Stimulated activated CD8-positive, alpha-beta memory T cell treated with anti-CD3 and anti-CD28 coated beads, Interleukin-7, amount 100 ng/mL, for 1 hour (primary cell): ENCODE data around the gene GNAT1.

Experiments used
- DNase-seq, 2 donors: peaks; one replicate each; pipeline ENCODE4 v3.0.0-alpha.2; 2020; ENCODE audit warnings: low read depth in 2 of 2

The GNAT1 gene

GRCh38 chr3:50177346-50177745 lies 14.1 kb upstream of the GNAT1 start:
- DNase-seq = no peak

GRCh38 chr3:50179710-50180109 lies 11.7 kb upstream of the GNAT1 start:
- DNase-seq = no peak

DNA sequence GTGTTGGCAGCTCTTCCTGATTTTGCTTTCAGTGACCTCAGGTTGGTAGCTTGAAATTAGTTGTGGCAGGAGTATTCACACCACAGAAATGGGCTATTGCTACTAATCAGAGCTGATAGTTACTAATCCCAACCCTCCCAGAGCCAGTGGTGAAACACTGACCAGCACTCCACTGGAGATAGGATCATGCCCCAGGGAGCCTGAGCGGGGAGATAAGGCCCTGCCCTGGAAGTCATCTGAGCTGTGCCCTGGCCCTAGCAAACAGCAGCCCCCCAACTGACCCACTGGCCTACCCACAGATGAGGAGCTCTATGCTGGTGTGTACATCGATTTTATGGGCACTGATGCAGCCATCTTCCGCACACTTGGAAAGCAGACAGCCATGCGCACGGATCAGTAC lies 9.4 kb upstream of the GNAT1 start:
- no peak for DNase-seq

GRCh38 chr3:50182533-50183099 lies 8.8 kb upstream of the GNAT1 start:
- no peak for DNase-seq

- no peak for DNase-seq
Observed at GRCh38 chr3:50183755-50184154, 7.7 kb upstream of the GNAT1 start.

DNA sequence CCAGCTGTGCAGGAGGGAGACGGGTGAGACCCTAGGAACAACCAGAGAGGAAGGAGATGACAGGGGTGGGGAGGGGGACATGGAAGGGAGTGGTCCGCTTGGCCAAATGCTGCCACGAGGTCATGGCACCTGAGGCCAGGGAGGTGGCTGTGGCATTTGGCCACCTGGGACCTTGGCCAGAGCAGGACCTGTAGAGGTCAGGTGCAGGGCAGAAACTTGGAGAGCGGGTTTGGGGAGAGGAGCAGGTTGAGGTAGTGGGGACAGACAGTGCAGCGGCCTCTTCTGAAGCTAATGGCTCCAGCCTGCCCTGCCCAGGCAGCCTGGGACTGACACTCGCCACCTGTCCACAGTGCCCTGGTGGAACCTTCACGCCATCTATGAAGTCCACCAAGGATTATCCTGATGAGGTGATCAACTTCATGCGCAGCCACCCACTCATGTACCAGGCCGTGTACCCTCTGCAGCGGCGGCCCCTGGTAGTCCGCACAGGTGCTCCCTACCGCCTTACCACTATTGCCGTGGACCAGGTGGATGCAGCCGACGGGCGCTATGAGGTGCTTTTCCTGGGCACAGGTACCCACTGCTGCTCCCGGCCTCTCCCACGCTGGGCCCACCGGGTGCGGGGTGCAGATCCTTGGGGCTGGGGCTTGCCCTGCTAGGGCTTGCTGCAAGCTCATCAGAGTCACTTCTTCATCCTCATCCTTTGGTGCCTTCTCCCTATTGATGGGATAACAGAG lies 7.0 kb upstream of the GNAT1 start:
- no peak for DNase-seq

- no peak for DNase-seq
Observed at GRCh38 chr3:50185230-50185629, 6.2 kb upstream of the GNAT1 start.

DNA sequence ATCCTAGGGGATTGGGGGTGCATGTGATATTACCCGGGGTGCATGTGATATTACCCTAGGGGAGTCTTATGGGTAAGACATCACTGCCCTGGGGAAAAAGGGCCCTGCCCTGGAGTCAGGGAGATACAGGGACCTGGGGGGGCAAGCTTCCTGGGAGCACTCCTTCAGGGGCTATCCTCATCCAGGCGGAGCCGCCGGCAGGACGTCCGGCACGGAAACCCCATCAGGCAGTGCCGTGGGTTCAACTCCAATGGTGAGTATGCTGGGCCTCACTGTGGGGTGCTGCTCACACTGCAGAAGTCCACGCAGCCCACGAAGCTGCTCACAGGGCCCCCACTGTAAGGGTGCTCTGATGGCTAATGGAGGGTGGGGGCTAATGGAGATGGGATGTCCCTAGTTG lies 5.3 kb upstream of the GNAT1 start:
- DNase-seq = no peak

- no peak for DNase-seq
Observed at GRCh38 chr3:50187750-50188149, 3.7 kb upstream of the GNAT1 start.

DNA sequence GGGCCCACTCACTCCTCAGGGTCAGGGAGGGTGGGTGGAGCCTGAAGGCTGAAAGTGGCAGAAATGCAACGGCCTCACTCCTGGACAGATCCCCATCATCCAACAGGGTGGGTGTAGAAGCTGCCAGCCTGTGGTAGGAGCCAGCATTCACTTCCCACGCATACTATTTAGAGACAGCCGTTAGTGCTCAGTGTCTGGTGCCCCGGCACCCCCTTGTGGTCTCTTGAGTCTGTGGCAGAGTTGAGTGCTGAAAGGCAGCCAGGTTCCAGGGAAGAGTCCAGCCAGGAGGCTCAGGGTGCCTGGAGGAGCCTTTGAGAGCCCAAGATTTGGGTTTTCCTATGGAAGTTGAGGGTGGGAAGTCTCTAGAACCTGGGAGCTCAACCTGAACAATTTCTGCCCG lies 2.1 kb upstream of the GNAT1 start:
- no peak for DNase-seq

DNA sequence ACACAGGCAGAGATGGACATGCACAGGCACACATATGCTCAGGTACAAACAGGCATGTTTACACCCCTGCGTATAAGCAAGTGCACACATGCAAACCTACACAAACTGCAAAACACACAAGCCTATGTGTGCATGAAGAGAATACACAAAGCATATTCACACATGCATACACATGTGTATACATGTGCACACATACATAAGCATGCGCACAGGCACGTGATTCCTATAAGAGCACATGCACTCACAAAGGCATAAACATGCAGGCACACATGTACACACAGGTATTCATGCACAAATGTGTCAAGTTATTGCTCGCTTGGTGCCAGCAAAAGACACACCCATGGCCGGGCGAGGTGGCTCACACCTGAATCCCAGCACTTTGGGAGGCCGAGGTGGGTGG lies 1.4 kb upstream of the GNAT1 start:
- DNase-seq = no peak

GRCh38 chr3:50192124-50192523 lies 714 bp downstream of the GNAT1 start:
- no peak for DNase-seq

GRCh38 chr3:50192689-50193141 lies 1.3 kb downstream of the GNAT1 start:
- DNase-seq = peak; percentile 73 to 74

- no peak for DNase-seq
Observed at GRCh38 chr3:50193286-50193685, 1.9 kb downstream of the GNAT1 start.

DNA sequence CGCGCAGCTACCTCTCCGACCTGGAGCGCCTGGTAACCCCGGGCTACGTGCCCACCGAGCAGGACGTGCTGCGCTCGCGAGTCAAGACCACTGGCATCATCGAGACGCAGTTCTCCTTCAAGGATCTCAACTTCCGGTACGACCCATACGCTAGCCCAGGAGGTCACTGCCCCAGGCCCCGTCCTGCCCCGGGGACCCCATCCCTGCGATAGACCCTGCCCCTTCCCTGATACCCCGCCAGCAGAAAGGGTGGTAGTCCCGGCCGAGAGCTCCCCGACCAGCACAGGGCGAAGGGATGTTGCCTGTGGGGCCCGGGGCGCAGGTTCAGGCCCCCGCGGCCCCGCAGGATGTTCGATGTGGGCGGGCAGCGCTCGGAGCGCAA lies 2.3 kb downstream of the GNAT1 start:
- DNase-seq = no peak

DNA sequence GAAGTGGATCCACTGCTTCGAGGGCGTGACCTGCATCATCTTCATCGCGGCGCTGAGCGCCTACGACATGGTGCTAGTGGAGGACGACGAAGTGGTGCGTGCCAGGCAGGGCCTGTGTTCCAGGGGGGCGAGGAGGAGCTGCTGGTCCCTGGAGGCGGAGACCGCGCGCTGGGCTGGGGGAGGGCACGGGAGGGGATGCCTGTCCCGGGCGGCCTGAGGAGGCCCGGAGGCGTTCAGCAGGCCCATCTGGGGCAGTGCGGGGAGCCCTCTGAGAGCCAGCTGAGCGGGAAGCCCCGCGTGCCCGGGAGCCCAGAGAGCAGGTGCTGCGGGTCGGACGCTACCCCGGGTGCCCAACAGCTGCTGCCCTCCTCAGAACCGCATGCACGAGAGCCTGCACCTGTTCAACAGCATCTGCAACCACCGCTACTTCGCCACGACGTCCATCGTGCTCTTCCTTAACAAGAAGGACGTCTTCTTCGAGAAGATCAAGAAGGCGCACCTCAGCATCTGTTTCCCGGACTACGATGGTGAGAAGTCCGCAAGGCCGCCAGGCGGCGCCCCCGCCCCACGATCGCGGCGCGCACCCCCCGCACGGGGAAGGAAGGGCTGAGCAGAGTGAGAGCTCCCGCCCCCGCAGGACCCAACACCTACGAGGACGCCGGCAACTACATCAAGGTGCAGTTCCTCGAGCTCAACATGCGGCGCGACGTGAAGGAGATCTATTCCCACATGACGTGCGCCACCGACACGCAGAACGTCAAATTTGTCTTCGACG lies 2.9 kb downstream of the GNAT1 start:
- peak; percentile 72 to 73 for DNase-seq

GRCh38 chr3:50194903-50195500 lies 3.6 kb downstream of the GNAT1 start:
- no peak for DNase-seq

DNA sequence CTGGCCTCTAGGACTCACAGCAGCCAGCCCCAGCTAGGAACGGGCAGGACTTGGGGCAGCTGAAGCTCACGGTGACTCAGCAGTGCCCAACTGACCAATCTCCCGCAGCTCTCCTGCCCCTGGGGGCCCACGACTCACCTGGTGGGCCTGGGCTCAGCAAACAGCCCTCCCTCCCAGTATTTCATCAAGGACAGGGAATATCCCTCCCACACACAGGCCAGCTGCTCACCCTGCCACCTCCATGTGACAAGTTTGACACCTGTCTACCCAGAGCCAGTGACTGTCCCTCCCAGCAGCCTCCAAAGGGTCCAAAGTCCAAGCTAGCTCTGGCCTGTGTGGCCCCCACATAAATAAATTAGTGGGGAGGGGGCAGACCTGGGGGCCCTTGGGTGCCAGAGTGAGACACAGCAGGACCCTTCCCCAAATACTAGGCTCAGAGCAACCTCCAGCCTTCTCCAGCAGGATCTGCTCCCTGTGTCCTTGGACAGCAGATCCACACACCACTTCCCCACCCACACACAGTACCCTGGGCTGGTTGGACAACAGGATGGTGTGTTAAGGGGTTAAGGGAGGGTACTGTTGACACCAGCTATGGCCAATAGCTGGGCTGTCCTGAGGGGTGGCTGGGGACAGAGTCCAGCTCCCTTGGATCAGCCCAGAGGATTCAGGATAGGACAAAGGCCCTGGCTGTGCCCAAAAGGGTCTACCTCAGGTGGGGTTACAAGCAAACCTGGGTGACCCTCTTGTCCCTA lies 4.3 kb downstream of the GNAT1 start:
- no peak for DNase-seq

GRCh38 chr3:50196253-50196801 lies 4.9 kb downstream of the GNAT1 start:
- DNase-seq = no peak

DNA sequence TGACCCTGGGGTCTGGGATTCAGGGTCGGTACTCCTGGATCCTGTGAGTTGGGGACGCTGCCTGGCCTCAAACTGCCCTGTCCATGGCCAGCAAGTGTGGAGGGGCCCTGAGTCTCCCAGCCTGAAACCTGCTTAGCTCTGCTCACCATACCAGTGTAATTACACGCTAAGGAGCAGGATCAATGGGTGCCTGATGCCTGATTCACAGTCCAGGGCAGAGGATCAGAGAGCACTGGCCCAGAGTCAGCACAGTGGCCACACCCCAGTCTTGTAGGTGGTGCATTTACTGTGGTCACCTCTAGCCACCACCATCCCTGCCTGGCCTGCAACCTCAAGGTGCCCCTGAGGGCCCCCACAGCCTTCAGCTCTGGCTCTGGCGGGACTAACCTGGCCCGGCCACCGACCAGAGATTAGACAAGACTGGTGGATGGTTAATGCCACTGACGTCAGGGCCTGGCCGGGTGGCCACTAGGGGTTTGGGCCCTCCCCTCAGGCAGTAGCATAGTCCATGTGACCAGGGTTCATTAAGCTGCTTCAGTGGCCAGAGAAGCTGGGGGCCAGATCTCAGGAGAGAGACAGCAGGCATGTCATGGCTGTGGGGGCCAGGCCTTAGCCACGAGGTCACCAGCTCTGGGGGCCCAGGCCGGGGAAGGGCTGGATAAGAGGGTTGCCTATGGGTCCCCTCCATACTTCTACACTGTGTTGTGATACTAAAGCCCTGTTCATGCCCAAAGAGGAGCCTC lies 10.3 kb downstream of the GNAT1 start:
- no peak for DNase-seq
